Transverse colon (tissue), 4 donors: ENCODE data around the gene CDK19.

ENCODE experiments used
- CTCF ChIP-seq, 5 experiments: fragments of 200-600 bp in 3 of 5; fragments of 450-650 bp in 2 of 5; sonication (generic) in 3 of 5; IDR thresholded peaks; 1 replicate in 2 of 5; 2 replicates in 3 of 5; pipeline ENCODE4 v1.5.1; 2016 to 2017; ENCODE audit warnings: antibody characterized with exemption in 5 of 5, inconsistent platforms in 3 of 5, mild to moderate bottlenecking in 2 of 5, moderate library complexity in 1 of 5
- POLR2A ChIP-seq: fragments of 450-650 bp; IDR thresholded peaks from one replicate; pipeline ENCODE4 v1.6.1; 2016; ENCODE audit warnings: antibody characterized with exemption, mild to moderate bottlenecking, moderate library complexity
- POLR2AphosphoS5 ChIP-seq, 3 donors: sonication (generic); formaldehyde crosslinking; IDR thresholded peaks; one replicate each; pipeline ENCODE4 v1.6.1; 2016; ENCODE audit warnings: antibody characterized with exemption in 3 of 3

- TF ChIP-seq POLR2AphosphoS5 (IDR thresholded peaks at IDR 0.05), result no peak
- TF ChIP-seq POLR2A, result no peak
- no peak for TF ChIP-seq CTCF (IDR thresholded peaks at IDR 0.05)
Observed at GRCh38 chr6:110809792-110810191, 5.5 kb downstream of the CDK19 start.
